ENCODE measurements around the gene THAP3.

THAP3 gene

DNA sequence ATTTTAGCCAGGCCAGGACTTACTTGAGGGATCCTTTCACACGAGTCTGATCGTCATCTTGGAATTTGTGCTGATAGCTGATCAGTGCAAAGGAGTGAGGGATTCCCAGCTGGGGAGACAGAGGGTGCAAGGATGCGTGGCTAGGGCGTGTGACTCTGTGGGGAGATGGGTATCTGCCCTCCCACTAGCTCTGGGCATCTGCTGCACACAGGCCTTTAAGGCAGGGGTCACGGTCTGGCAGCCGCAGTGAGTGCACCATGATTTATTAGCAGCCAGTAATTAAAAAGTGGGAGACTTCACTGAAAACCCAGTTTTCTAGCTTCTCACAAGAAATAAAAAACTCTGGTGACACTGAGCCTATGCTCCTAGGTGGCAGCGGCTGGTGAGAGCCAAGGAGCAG is 20.4 kb downstream of the THAP3 start:
- H3K27me3 ChIP-seq (replicated peaks; ENCODE audit: insufficient read depth, low read length), result no peaks in the 10 kb centered on the region

DNA sequence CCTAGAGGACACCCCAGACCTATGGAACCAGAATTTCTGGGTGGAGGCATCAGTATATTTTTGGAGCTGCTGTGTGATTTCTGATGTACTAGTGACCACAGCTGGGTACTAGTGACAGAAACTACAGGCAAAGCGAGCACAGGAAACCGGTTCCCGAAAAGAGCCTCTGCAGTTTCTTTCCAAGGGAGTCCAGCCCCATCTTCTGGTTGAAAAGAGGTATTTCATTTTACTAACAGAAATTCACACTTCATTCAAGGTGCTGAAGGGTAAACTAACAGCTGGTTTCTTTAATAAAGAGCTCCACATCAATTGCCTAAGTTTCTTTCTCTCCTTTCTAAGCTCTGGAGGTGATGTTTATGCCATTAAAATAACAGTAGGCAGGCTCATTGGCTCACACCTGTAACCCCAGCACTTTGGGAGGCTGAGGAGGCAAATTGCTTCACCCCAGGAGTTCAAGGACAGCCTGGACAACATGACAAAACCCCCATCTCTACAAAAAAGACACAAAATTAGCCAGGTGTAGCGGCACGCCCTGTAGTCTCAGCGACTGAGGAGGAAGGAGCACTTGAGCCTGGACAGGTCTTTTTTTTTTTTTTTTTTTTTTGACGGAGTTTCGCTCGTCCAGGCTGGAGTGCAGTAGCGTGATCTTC is 22.0 kb downstream of the THAP3 start:
- no peak overlapping the region for H3K4me3 ChIP-seq (ENCODE audit: low read length)
- H3K4me1 ChIP-seq (ENCODE audit: low read length), result no peaks in the 10 kb centered on the region
- no peak for TF ChIP-seq EZH2phosphoT487 (IDR thresholded peaks at IDR 0.05; ENCODE audit: low read length)
- no peak for TF ChIP-seq EZH2 (optimal IDR thresholded peaks at IDR 0.05; ENCODE audit: low read depth, low read length)
- TF ChIP-seq, protein P1, sequence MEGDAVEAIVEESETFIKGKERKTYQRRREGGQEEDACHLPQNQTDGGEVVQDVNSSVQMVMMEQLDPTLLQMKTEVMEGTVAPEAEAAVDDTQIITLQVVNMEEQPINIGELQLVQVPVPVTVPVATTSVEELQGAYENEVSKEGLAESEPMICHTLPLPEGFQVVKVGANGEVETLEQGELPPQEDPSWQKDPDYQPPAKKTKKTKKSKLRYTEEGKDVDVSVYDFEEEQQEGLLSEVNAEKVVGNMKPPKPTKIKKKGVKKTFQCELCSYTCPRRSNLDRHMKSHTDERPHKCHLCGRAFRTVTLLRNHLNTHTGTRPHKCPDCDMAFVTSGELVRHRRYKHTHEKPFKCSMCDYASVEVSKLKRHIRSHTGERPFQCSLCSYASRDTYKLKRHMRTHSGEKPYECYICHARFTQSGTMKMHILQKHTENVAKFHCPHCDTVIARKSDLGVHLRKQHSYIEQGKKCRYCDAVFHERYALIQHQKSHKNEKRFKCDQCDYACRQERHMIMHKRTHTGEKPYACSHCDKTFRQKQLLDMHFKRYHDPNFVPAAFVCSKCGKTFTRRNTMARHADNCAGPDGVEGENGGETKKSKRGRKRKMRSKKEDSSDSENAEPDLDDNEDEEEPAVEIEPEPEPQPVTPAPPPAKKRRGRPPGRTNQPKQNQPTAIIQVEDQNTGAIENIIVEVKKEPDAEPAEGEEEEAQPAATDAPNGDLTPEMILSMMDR (IDR thresholded peaks at IDR 0.05; ENCODE audit: low read length), result peak; percentile 46
- H2AFZ ChIP-seq (ENCODE audit: low read length), result no peak overlapping the region
- peak; percentile 37 for DNase-seq
- no peaks in the 10 kb centered on the region for H3K9me2 ChIP-seq (replicated peaks; ENCODE audit: insufficient read depth, low read length)
- H3K36me3 ChIP-seq (replicated peaks; ENCODE audit: insufficient read depth, low read length), result no peaks in the 10 kb centered on the region
- no peak overlapping the region for H3K4me2 ChIP-seq (ENCODE audit: low read depth, low read length)
- no peak overlapping the region for H3K9ac ChIP-seq (ENCODE audit: low read length)
- no peak overlapping the region for H3K27ac ChIP-seq (ENCODE audit: low read length)
- no peaks in the 10 kb centered on the region for H4K20me1 ChIP-seq (ENCODE audit: insufficient read depth, low read length)
- H3F3A ChIP-seq (ENCODE audit: insufficient read depth, low read length), result no peaks in the 10 kb centered on the region
- H3K79me2 ChIP-seq (ENCODE audit: low read length), result no peaks in the 10 kb centered on the region
- H3K9me3 ChIP-seq (replicated peaks; ENCODE audit: insufficient read depth, low read length), result no peaks in the 10 kb centered on the region
- H3K27me3 ChIP-seq (replicated peaks; ENCODE audit: insufficient read depth, low read length), result no peaks in the 10 kb centered on the region

More for the DNA sequence above, 20.4 kb downstream of the THAP3 start:
- Histone ChIP-seq H4K20me1 (ENCODE audit: insufficient read depth, low read length) (no peaks in the 10 kb centered on the region), H3K4me1 (ENCODE audit: low read length) (no peaks in the 10 kb centered on the region), H3K9ac (ENCODE audit: low read length) (no peak overlapping the region), H3F3A (ENCODE audit: insufficient read depth, low read length) (no peaks in the 10 kb centered on the region), H3K9me3 (replicated peaks; ENCODE audit: insufficient read depth, low read length) (no peaks in the 10 kb centered on the region), H3K9me2 (replicated peaks; ENCODE audit: insufficient read depth, low read length) (no peaks in the 10 kb centered on the region), H3K27ac (ENCODE audit: low read length) (no peak overlapping the region), H3K79me2 (ENCODE audit: low read length) (no peaks in the 10 kb centered on the region), H3K4me2 (ENCODE audit: low read depth, low read length) (no peak overlapping the region), H3K36me3 (replicated peaks; ENCODE audit: insufficient read depth, low read length) (no peaks in the 10 kb centered on the region), H3K4me3 (ENCODE audit: low read length) (no peak overlapping the region), H2AFZ (ENCODE audit: low read length) (no peak overlapping the region)
- DNase-seq, result no peak
- TF ChIP-seq EZH2phosphoT487 (IDR thresholded peaks at IDR 0.05; ENCODE audit: low read length), result no peak
- TF ChIP-seq EZH2 (optimal IDR thresholded peaks at IDR 0.05; ENCODE audit: low read depth, low read length), result no peak
- TF ChIP-seq, protein P1 (IDR thresholded peaks at IDR 0.05; ENCODE audit: low read length), result no peak

DNA sequence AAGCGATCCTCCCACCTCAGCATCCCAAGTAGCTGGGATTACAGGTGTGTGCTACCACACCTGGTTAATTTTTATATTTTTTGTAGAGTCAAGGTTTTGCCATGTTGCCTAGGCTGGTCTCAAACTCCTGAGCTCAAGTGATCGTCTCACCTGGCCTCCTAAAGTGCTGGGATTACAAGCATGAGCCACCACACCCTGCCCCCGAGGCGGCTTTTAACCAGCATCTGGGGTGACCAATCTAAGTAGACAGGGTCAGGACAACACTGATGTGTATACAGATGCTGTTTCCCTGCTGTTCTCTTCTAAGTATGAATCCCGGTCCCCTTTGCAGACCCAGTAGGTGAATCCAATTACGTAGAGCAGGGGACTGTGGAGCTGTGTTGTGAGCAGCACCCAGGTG is 23.9 kb downstream of the THAP3 start:
- TF ChIP-seq EZH2phosphoT487 (IDR thresholded peaks at IDR 0.05; ENCODE audit: low read length) (no peak), EZH2 (optimal IDR thresholded peaks at IDR 0.05; ENCODE audit: low read depth, low read length) (no peak)
- TF ChIP-seq, protein P1 (IDR thresholded peaks at IDR 0.05; ENCODE audit: low read length), result no peak
- H3K27me3 ChIP-seq (replicated peaks; ENCODE audit: insufficient read depth, low read length), result no peaks in the 10 kb centered on the region
- DNase-seq, result no peak
- H3K79me2 ChIP-seq (ENCODE audit: low read length), result no peaks in the 10 kb centered on the region
- no peak overlapping the region for H3K4me3 ChIP-seq (ENCODE audit: low read length)
- H3K9me2 ChIP-seq (replicated peaks; ENCODE audit: insufficient read depth, low read length), result no peaks in the 10 kb centered on the region
- H3K4me1 ChIP-seq (ENCODE audit: low read length), result no peaks in the 10 kb centered on the region
- H3K27ac ChIP-seq (ENCODE audit: low read length), result no peak overlapping the region
- H3K9me3 ChIP-seq (replicated peaks; ENCODE audit: insufficient read depth, low read length), result no peaks in the 10 kb centered on the region
- no peak overlapping the region for H3K4me2 ChIP-seq (ENCODE audit: low read depth, low read length)
- no peaks in the 10 kb centered on the region for H3F3A ChIP-seq (ENCODE audit: insufficient read depth, low read length)
- H3K9ac ChIP-seq (ENCODE audit: low read length), result no peak overlapping the region
- no peaks in the 10 kb centered on the region for H4K20me1 ChIP-seq (ENCODE audit: insufficient read depth, low read length)
- no peak overlapping the region for H2AFZ ChIP-seq (ENCODE audit: low read length)
- H3K36me3 ChIP-seq (replicated peaks; ENCODE audit: insufficient read depth, low read length), result 0 out of 2 replicates have a peak, but pooled peaks cover 8% of the 10 kb centered on the region
